NCI-H1694 (cell line): ENCODE results near the gene TTLL8.
"Not testable (repeated sequence)": the region's sequence is repeated elsewhere in the genome, so short reads cannot be mapped to it uniquely, and the experiment has no call there.

Experiments used
- DNase-seq: peaks from one replicate; lab custom pipeline; 2025; lab: John Stamatoyannopoulos, UW

TTLL8 gene

GRCh38 chr22:50058061-50058905 is at the start of gene TTLL8:
TTLL8 (minus strand) TSS chr22:50058298.
- no peak for DNase-seq

- no peak for DNase-seq
Observed at GRCh38 chr22:50107529-50107928, 49.4 kb upstream of the TTLL8 start.

- no peak for DNase-seq
Observed at GRCh38 chr22:50105208-50106100, 47.4 kb upstream of the TTLL8 start.

GRCh38 chr22:50104141-50104544 is 46.0 kb upstream of the TTLL8 start:
- DNase-seq: no peak

GRCh38 chr22:50102946-50103345 is 44.8 kb upstream of the TTLL8 start:
- no peak for DNase-seq

- DNase-seq: no peak
Observed at GRCh38 chr22:50101870-50102565, 43.9 kb upstream of the TTLL8 start.

GRCh38 chr22:50098052-50098451 is 40.0 kb upstream of the TTLL8 start:
- DNase-seq: no peak

- DNase-seq: no peak
Observed at GRCh38 chr22:50092342-50092741, 34.2 kb upstream of the TTLL8 start.

- no peak for DNase-seq
Observed at GRCh38 chr22:50091092-50091768, 33.1 kb upstream of the TTLL8 start.

- DNase-seq: no peak
Observed at GRCh38 chr22:50090412-50090714, 32.3 kb upstream of the TTLL8 start.

GRCh38 chr22:50089682-50090411 is 31.7 kb upstream of the TTLL8 start, which contains the start of gene MOV10L1:
MOV10L1 (plus strand) TSS chr22:50090006; CDS start chr22:50090089, 83 bp downstream.
- no peak for DNase-seq

- DNase-seq: no peak
Observed at GRCh38 chr22:50089231-50089630, 31.1 kb upstream of the TTLL8 start.

GRCh38 chr22:50088096-50088495 is 30.0 kb upstream of the TTLL8 start:
- DNase-seq: no peak

- DNase-seq: no peak
Observed at GRCh38 chr22:50087646-50088045, 29.5 kb upstream of the TTLL8 start.

- not testable (repeated sequence) for DNase-seq
Observed at GRCh38 chr22:50086975-50087374, 28.9 kb upstream of the TTLL8 start.

- DNase-seq: no peak
Observed at GRCh38 chr22:50086526-50086925, 28.4 kb upstream of the TTLL8 start.

GRCh38 chr22:50085211-50085972 is 27.3 kb upstream of the TTLL8 start, which contains the start of gene MLC1:
MLC1 (minus strand) TSS chr22:50085426; CDS start chr22:50084902, 524 bp downstream.
- no peak for DNase-seq

- no peak for DNase-seq
Observed at GRCh38 chr22:50084614-50085021, 26.5 kb upstream of the TTLL8 start.

GRCh38 chr22:50084080-50084477 is 26.0 kb upstream of the TTLL8 start:
- DNase-seq: no peak

GRCh38 chr22:50083462-50084079 is 25.5 kb upstream of the TTLL8 start:
- DNase-seq: no peak
